HG03442 (cell line): ENCODE measurements around the gene MACF1.
"Not testable (repeated sequence)": the region's sequence is repeated elsewhere in the genome, so short reads cannot be mapped to it uniquely, and the experiment has no call there.

Source experiments
- ATAC-seq: cut with Tn5 transposase; IDR thresholded peaks from one replicate; pipeline ENCODE4 v1.9.1; 2021; ENCODE audit warnings: mild to moderate bottlenecking, moderate library complexity; ENCODE audit not compliant: unreplicated experiment

MACF1 gene

DNA sequence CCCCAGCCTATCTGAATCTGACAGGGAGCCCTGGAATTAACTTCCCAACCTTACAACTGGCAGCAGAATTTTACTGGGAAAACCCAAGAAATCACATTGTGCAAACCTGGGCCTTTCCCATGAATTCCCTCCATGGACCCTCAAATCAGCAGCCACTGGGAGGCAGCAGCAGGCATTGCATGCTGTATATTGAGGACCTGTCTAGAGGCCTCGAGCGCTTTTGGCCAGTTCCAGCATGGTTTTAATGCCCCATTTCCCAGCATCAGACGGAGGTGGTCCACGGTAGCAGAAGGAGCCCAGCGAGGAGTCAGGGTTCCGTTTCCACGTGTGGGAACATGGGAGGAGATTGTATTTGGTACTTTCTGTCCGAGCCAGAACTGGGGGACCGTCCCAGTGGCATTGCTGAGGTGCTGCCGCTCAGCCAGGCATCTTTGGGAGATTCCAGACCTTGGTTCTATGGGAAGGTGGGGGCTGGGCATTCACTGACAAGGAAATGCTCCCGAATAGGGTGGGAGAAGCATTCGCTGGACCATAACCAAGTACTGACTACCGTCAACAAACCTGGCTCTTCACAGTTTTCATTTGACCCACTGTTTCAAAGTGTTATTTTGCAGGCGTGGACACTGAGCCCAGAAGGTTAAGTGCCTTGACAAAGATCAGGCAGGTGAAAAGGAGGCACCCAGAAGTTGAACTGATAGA lies 302.9 kb downstream of the MACF1 start:
- no peak for ATAC-seq

DNA sequence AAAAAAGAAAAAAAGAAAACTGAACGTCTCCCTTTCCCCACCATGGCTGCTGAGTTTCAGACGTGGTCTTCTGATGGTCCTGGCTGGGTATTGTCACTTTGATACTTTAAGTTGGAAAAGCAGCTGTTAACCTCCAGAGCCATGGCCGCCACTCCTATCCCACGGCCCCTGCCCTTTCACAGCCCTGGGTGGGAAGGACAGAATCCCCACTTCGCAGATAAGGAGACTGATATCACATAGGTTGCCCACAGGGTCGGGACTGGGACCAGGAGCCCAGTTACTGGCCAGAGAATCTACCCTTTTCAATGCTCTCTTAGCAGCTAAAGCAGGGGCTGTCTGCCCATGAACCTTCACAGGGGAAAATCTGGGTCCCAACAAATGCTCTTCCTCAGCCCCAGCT lies 303.8 kb downstream of the MACF1 start:
- no peak for ATAC-seq

DNA sequence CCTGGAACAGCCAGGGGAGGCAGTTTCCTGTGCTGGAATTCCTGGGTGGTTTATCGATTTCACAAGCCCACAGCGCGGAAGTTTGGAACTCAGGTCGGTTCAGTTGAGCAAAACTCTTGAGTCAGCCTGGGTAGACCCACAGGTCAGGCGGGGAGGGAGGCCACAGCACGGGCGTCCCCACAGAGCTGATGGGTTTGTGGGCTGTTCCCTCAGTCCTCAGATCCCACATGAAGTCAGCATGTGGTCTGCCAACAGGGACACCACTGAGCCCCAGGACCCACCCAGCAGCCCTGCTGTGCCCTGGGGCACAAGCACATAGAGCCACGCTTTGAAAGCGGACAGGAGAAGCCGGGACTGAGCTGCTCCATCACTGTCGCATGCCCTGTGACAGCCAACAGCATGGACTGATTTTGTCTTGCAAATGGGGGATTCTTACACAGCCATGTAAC lies 304.4 kb downstream of the MACF1 start:
- peak; percentile 13 for ATAC-seq

DNA sequence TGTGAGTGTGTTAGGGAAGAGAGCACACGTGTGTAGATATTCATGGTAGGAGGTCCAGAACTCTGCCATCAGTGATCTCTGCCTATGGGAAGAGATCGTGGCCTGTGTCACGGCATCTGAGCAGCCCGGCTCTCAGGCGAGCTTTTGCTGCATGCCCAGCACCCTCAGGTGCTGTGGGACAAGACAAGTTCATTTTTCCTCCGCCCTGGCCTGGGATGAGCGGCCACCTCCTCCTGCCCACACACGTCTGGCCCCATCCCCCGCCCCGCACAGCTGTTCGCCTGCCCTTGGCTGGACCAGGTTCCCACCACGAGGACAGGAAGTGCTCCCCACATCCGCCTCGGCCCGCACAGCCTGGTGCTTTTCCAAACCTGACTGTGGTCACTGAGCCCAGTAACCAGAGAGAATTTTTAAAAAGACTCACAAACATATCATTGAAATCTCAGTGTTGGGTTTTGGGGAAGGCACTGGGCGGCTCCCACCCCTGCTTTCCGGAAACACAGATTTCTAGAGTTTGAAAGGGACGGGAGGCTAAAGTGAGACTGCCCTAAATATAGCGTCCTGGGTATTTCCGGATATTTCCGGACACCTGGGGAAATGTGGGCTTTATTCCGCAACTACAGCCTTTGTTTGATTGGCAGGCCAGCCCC lies 305.0 kb downstream of the MACF1 start:
- ATAC-seq, result peak; percentile 42

GRCh38 chr1:39510570-39511186 lies 306.2 kb downstream of the MACF1 start:
- not testable (repeated sequence) for ATAC-seq

- ATAC-seq, result not testable (repeated sequence)
These were observed 307.0 kb downstream of the MACF1 start for GRCh38 chr1:39511477-39511876.

GRCh38 chr1:39512234-39512847 lies 307.8 kb downstream of the MACF1 start:
- ATAC-seq, result not testable (repeated sequence)

- not testable (repeated sequence) for ATAC-seq
These were observed 310.2 kb downstream of the MACF1 start for GRCh38 chr1:39514710-39515124.

DNA sequence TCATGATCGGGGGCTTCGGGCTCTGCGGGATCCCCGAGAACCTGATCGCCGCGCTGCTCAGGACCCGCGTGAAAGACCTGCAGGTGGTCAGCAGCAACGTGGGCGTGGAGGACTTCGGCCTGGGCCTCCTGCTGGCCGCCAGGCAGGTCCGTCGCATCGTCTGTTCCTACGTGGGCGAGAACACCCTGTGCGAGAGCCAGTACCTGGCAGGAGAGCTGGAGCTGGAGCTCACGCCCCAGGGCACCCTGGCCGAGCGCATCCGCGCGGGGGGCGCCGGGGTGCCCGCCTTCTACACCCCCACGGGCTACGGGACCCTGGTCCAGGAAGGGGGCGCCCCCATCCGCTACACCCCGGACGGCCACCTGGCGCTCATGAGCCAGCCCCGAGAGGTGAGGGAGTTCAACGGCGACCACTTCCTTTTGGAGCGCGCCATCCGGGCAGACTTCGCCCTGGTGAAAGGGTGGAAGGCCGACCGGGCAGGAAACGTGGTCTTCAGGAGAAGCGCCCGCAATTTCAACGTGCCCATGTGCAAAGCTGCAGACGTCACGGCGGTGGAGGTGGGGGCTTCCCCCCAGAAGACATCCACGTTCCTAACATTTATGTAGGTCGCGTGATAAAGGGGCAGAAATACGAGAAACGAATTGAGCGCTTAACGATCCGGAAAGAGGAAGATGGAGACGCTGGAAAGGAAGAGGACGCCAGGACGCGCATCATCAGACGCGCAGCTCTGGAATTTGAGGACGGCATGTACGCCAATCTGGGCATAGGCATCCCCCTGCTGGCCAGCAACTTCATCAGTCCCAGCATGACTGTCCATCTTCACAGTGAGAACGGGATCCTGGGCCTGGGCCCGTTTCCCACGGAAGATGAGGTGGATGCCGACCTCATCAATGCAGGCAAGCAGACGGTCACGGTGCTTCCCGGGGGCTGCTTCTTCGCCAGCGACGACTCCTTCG lies 310.9 kb downstream of the MACF1 start:
- ATAC-seq, result not testable (repeated sequence)

- ATAC-seq, result not testable (repeated sequence)
These were observed 312.3 kb downstream of the MACF1 start for GRCh38 chr1:39516841-39517240.

- not testable (repeated sequence) for ATAC-seq
These were observed 313.4 kb downstream of the MACF1 start for GRCh38 chr1:39517936-39518335.

DNA sequence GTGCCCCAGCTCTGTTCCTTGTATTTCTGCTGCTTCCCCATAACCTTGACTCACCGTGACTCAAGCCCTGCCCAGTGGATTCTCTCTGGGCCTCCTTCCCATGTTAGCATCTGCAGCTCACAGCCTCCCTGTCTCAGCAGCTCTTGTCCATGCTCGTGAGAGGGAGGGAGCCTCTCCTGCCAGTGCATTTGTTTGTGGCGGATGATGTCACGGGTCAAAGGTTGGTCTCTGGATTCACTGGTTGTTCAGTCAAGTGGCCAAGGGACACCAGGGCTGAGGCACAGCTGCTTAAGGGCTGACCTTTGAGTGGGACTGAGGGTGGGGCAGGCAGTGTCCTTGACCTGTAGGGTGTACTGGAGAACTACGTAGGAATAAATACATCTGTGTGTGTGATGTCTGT lies 314.9 kb downstream of the MACF1 start:
- not testable (repeated sequence) for ATAC-seq

- ATAC-seq, result not testable (repeated sequence)
These were observed 317.7 kb downstream of the MACF1 start for GRCh38 chr1:39522221-39522620.

GRCh38 chr1:39522661-39523567 lies 318.4 kb downstream of the MACF1 start:
- ATAC-seq, result no peak

DNA sequence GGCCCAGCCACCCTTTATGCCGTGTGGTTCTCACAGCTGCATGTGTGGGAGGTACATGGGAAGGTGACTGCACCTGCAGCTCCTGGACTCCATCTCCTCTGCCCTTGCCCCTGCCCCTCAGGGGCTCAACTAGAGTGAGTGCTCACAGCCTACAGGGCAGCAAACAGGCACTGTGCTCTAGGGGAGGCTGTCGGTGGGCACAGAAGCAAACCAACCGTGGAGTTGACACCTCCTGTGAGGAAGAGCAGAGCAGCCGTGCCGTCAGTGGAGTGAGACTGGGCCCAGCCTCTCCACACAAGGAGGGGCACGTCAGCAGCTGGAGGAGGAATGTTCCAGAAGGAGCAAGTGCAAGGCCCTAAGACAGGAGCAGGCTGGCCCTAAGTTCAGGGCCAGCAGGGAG lies 319.7 kb downstream of the MACF1 start:
- ATAC-seq, result no peak

GRCh38 chr1:39524591-39525365 lies 320.3 kb downstream of the MACF1 start:
- ATAC-seq, result no peak

GRCh38 chr1:39525366-39526165 lies 321.1 kb downstream of the MACF1 start:
- peak; percentile 81 for ATAC-seq
